Skeletal muscle satellite cell (primary cell): ENCODE data around the gene TPRN.
A peak's percentile ranks its signal among the peaks of the same experiment; 100 is the strongest.

Experiments used
- H3K27me3 ChIP-seq: 2 replicates; pipeline ENCODE4 v1.7.0; 2013; ENCODE audit warnings: low read length; ENCODE audit not compliant: control insufficient read depth, insufficient read depth
- H3K36me3 ChIP-seq: 2 replicates; pipeline ENCODE4 v1.7.0; 2013; ENCODE audit warnings: mild to moderate bottlenecking, control low read depth, low read length; ENCODE audit not compliant: insufficient read depth
- H3K4me1 ChIP-seq: 2 replicates; pipeline ENCODE4 v1.7.0; 2013; ENCODE audit warnings: low read length; ENCODE audit not compliant: control insufficient read depth, insufficient read depth
- H3K4me2 ChIP-seq: 2 replicates; pipeline ENCODE4 v1.7.0; 2013; ENCODE audit warnings: mild to moderate bottlenecking, low read length
- H3K4me3 ChIP-seq: 2 replicates; pipeline ENCODE4 v1.7.0; 2013; ENCODE audit warnings: low read length
- H3K9ac ChIP-seq: 2 replicates; pipeline ENCODE4 v1.7.0; 2013; ENCODE audit warnings: mild to moderate bottlenecking, low read depth, low read length, moderate library complexity
- H3K9me3 ChIP-seq: replicated peaks from 2 replicates; pipeline ENCODE4 v1.7.0; 2013; ENCODE audit warnings: mild to moderate bottlenecking, control low read depth, low read length

TPRN gene

GRCh38 chr9:137234055-137234697, 33.6 kb upstream of the TPRN start:
- no peaks in the 10 kb centered on the region for H3K36me3 ChIP-seq
- no peak overlapping the region for H3K4me3 ChIP-seq
- no peak overlapping the region for H3K9ac ChIP-seq
- no peaks in the 10 kb centered on the region for H3K9me3 ChIP-seq
- H3K27me3 ChIP-seq, result no peaks in the 10 kb centered on the region
- H3K4me2 ChIP-seq, result no peak overlapping the region
- peaks cover 25% of the 10 kb centered on the region for H3K4me1 ChIP-seq

- no peak overlapping the region for H3K9ac ChIP-seq
- no peaks in the 10 kb centered on the region for H3K36me3 ChIP-seq
- no peak overlapping the region for H3K4me3 ChIP-seq
- H3K9me3 ChIP-seq, result no peaks in the 10 kb centered on the region
- peaks cover 19% of the 10 kb centered on the region for H3K4me1 ChIP-seq
- H3K4me2 ChIP-seq, result no peak overlapping the region
- H3K27me3 ChIP-seq, result no peaks in the 10 kb centered on the region
Observed at GRCh38 chr9:137233143-137233980, 32.8 kb upstream of the TPRN start.

- no peaks in the 10 kb centered on the region for H3K27me3 ChIP-seq
- no peaks in the 10 kb centered on the region for H3K9me3 ChIP-seq
- peaks cover 15% of the 10 kb centered on the region for H3K4me1 ChIP-seq
- H3K36me3 ChIP-seq, result no peaks in the 10 kb centered on the region
- H3K4me3 ChIP-seq, result no peak overlapping the region
- H3K9ac ChIP-seq, result peak overlapping the region; percentile 47
- H3K4me2 ChIP-seq, result peak overlapping the region; percentile 41
Observed at GRCh38 chr9:137232510-137232909, 32.0 kb upstream of the TPRN start.

GRCh38 chr9:137232101-137232500, 31.6 kb upstream of the TPRN start:
- Histone ChIP-seq H3K36me3 (no peaks in the 10 kb centered on the region), H3K9ac (peak overlapping the region; percentile 47), H3K9me3 (no peaks in the 10 kb centered on the region), H3K4me3 (no peak overlapping the region), H3K4me2 (peak overlapping the region; percentile 41), H3K4me1 (peaks cover 19% of the 10 kb centered on the region), H3K27me3 (no peaks in the 10 kb centered on the region)

GRCh38 chr9:137231372-137232039, 31.0 kb upstream of the TPRN start:
- no peaks in the 10 kb centered on the region for H3K9me3 ChIP-seq
- H3K9ac ChIP-seq, result no peak overlapping the region
- no peaks in the 10 kb centered on the region for H3K27me3 ChIP-seq
- H3K36me3 ChIP-seq, result no peaks in the 10 kb centered on the region
- H3K4me2 ChIP-seq, result no peak overlapping the region
- no peak overlapping the region for H3K4me3 ChIP-seq
- peaks cover 20% of the 10 kb centered on the region for H3K4me1 ChIP-seq

- Histone ChIP-seq H3K4me2 (no peak within 1 kb of the TSS), H3K36me3 (no peaks in the 10 kb centered on the region), H3K9me3 (no peaks in the 10 kb centered on the region), H3K9ac (no peak within 1 kb of the TSS), H3K4me1 (peaks cover 18% of the 10 kb centered on the region), H3K4me3 (no peak within 1 kb of the TSS), H3K27me3 (no peaks in the 10 kb centered on the region)
Observed at GRCh38 chr9:137230705-137231371, 30.3 kb upstream of the TPRN start, which contains the start of gene SLC34A3. Gene SLC34A3, plus strand, starts transcription at chr9:137230901. Its CDS starts 802 bp downstream, at chr9:137231703.

- H3K36me3 ChIP-seq, result no peaks in the 10 kb centered on the region
- peaks cover 25% of the 10 kb centered on the region for H3K4me1 ChIP-seq
- H3K4me2 ChIP-seq, result no peak overlapping the region
- H3K9ac ChIP-seq, result no peak overlapping the region
- no peaks in the 10 kb centered on the region for H3K9me3 ChIP-seq
- H3K27me3 ChIP-seq, result no peaks in the 10 kb centered on the region
- no peak overlapping the region for H3K4me3 ChIP-seq
Observed at GRCh38 chr9:137229903-137230704, 29.6 kb upstream of the TPRN start.

- H3K27me3 ChIP-seq, result no peaks in the 10 kb centered on the region
- H3K9ac ChIP-seq, result no peak overlapping the region
- no peaks in the 10 kb centered on the region for H3K9me3 ChIP-seq
- no peak overlapping the region for H3K4me3 ChIP-seq
- H3K4me2 ChIP-seq, result no peak overlapping the region
- H3K36me3 ChIP-seq, result no peaks in the 10 kb centered on the region
- H3K4me1 ChIP-seq, result peaks cover 32% of the 10 kb centered on the region
Observed at GRCh38 chr9:137228968-137229896, 28.7 kb upstream of the TPRN start.

- no peaks in the 10 kb centered on the region for H3K27me3 ChIP-seq
- H3K4me1 ChIP-seq, result peaks cover 37% of the 10 kb centered on the region
- H3K9me3 ChIP-seq, result no peaks in the 10 kb centered on the region
- H3K36me3 ChIP-seq, result no peaks in the 10 kb centered on the region
- no peak overlapping the region for H3K9ac ChIP-seq
- no peak overlapping the region for H3K4me3 ChIP-seq
- no peak overlapping the region for H3K4me2 ChIP-seq
Observed at GRCh38 chr9:137228506-137228967, 28.0 kb upstream of the TPRN start.
